Transverse colon (tissue), 3 donors: ENCODE measurements around the gene LRP1-AS.

ENCODE experiments used
- EP300 ChIP-seq: sonication (generic); formaldehyde crosslinking; IDR thresholded peaks from one replicate; pipeline ENCODE4 v1.6.1; 2017; ENCODE audit warnings: antibody characterized with exemption, low read depth
- POLR2A ChIP-seq: fragments of 450-650 bp; IDR thresholded peaks from one replicate; pipeline ENCODE4 v1.6.1; 2016; ENCODE audit warnings: antibody characterized with exemption, mild to moderate bottlenecking, moderate library complexity
- TF ChIP-seq, protein P1 (sequence below), 5 experiments: fragments of 200-600 bp in 3 of 5; fragments of 450-650 bp in 2 of 5; sonication (generic) in 3 of 5; IDR thresholded peaks; 1 replicate in 2 of 5; 2 replicates in 3 of 5; pipeline ENCODE4 v1.5.1; 2016 to 2017; ENCODE audit warnings: antibody characterized with exemption in 5 of 5, inconsistent platforms in 3 of 5, mild to moderate bottlenecking in 2 of 5, moderate library complexity in 1 of 5

DNA sequence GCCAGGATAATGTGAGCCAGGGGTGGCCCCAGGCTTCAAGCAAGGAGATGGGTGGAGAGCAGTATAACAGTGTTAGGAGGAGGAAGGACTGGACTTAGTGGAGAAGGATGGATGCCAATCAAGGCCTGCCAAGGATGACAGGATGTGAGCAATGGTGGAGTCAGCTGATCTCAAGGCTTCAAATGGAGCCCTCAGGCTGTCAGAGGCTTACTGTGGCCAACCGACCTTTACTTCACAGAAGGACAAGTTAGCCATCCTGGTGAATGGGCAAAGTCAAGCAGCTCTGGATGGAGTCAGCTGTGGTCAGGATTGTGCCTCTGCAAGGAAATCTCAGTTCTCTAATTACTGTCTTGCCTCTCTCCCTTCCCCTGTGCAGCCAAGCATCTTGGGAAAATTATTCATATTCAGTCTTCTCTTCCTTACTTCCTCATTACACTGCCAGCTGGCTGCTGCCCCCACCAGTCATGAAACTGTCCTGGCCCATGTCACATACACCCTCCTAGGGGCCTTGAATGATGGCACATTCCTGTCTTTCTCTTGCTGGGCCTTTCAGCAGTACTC lies 28.6 kb downstream of the LRP1-AS start:
- TF ChIP-seq, protein P1, sequence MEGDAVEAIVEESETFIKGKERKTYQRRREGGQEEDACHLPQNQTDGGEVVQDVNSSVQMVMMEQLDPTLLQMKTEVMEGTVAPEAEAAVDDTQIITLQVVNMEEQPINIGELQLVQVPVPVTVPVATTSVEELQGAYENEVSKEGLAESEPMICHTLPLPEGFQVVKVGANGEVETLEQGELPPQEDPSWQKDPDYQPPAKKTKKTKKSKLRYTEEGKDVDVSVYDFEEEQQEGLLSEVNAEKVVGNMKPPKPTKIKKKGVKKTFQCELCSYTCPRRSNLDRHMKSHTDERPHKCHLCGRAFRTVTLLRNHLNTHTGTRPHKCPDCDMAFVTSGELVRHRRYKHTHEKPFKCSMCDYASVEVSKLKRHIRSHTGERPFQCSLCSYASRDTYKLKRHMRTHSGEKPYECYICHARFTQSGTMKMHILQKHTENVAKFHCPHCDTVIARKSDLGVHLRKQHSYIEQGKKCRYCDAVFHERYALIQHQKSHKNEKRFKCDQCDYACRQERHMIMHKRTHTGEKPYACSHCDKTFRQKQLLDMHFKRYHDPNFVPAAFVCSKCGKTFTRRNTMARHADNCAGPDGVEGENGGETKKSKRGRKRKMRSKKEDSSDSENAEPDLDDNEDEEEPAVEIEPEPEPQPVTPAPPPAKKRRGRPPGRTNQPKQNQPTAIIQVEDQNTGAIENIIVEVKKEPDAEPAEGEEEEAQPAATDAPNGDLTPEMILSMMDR (IDR thresholded peaks at IDR 0.05), result no peak
- no peak for TF ChIP-seq POLR2A
- TF ChIP-seq EP300, result no peak
